ENCODE results near the gene NFKBIA.
"Not testable (repeated sequence)": the region's sequence is repeated elsewhere in the genome, so short reads cannot be mapped to it uniquely, and the experiment has no call there.

Gene NFKBIA

GRCh38 chr14:35378425-35379233, 25.9 kb downstream of the NFKBIA start:
- Histone ChIP-seq H3K36me3 (ENCODE audit: insufficient read depth) (no peaks in the 10 kb centered on the region), H3K4me3 (IDR thresholded peaks at IDR 0.05; ENCODE audit: insufficient read depth, low read depth, low read length) (no peak overlapping the region), H3K4me1 (ENCODE audit: low read depth, poor library complexity, severe bottlenecking) (no peaks in the 10 kb centered on the region), H3K9ac (no peak overlapping the region), H2AFZ (ENCODE audit: low read depth) (no peak overlapping the region), H3K79me2 (ENCODE audit: insufficient read depth, low read depth) (no peaks in the 10 kb centered on the region), H3K27ac (no peak overlapping the region), H4K20me1 (ENCODE audit: insufficient read depth) (no peaks in the 10 kb centered on the region), H3K27me3 (ENCODE audit: insufficient read depth, low read depth) (no peaks in the 10 kb centered on the region), H3K4me2 (no peak overlapping the region)
- no peak for TF ChIP-seq CTCF (conservative IDR thresholded peaks at IDR 0.05; ENCODE audit: low read depth, low read length)

GRCh38 chr14:35375558-35376025, 29.0 kb downstream of the NFKBIA start:
- Histone ChIP-seq H3K9ac (no peak overlapping the region), H3K4me3 (IDR thresholded peaks at IDR 0.05; ENCODE audit: insufficient read depth, low read depth, low read length) (no peak overlapping the region), H4K20me1 (ENCODE audit: insufficient read depth) (no peaks in the 10 kb centered on the region), H3K36me3 (ENCODE audit: insufficient read depth) (no peaks in the 10 kb centered on the region), H2AFZ (ENCODE audit: low read depth) (no peak overlapping the region), H3K27me3 (ENCODE audit: insufficient read depth, low read depth) (no peaks in the 10 kb centered on the region), H3K79me2 (ENCODE audit: insufficient read depth, low read depth) (no peaks in the 10 kb centered on the region), H3K4me1 (ENCODE audit: low read depth, poor library complexity, severe bottlenecking) (no peaks in the 10 kb centered on the region), H3K4me2 (no peak overlapping the region), H3K27ac (no peak overlapping the region)
- no peak for TF ChIP-seq CTCF (conservative IDR thresholded peaks at IDR 0.05; ENCODE audit: low read depth, low read length)

GRCh38 chr14:35374263-35374712, 30.3 kb downstream of the NFKBIA start:
- Histone ChIP-seq H3K36me3 (ENCODE audit: insufficient read depth) (no peaks in the 10 kb centered on the region), H3K4me2 (no peak overlapping the region), H4K20me1 (ENCODE audit: insufficient read depth) (no peaks in the 10 kb centered on the region), H3K27me3 (ENCODE audit: insufficient read depth, low read depth) (no peaks in the 10 kb centered on the region), H3K4me3 (IDR thresholded peaks at IDR 0.05; ENCODE audit: insufficient read depth, low read depth, low read length) (no peak overlapping the region), H3K79me2 (ENCODE audit: insufficient read depth, low read depth) (no peaks in the 10 kb centered on the region), H3K27ac (no peak overlapping the region), H3K9ac (no peak overlapping the region), H2AFZ (ENCODE audit: low read depth) (no peak overlapping the region), H3K4me1 (ENCODE audit: low read depth, poor library complexity, severe bottlenecking) (no peaks in the 10 kb centered on the region)
- TF ChIP-seq CTCF (conservative IDR thresholded peaks at IDR 0.05; ENCODE audit: low read depth, low read length), result no peak

GRCh38 chr14:35373208-35373607, 31.3 kb downstream of the NFKBIA start:
- H3K9ac ChIP-seq; H2AFZ ChIP-seq (ENCODE audit: low read depth); H4K20me1 ChIP-seq (ENCODE audit: insufficient read depth); H3K4me2 ChIP-seq; H3K27ac ChIP-seq; H3K4me3 ChIP-seq (IDR thresholded peaks at IDR 0.05; ENCODE audit: insufficient read depth, low read depth, low read length); H3K4me1 ChIP-seq (ENCODE audit: low read depth, poor library complexity, severe bottlenecking); H3K79me2 ChIP-seq (ENCODE audit: insufficient read depth, low read depth); H3K27me3 ChIP-seq (ENCODE audit: insufficient read depth, low read depth); H3K36me3 ChIP-seq (ENCODE audit: insufficient read depth): not testable (repeated sequence)

GRCh38 chr14:35370969-35371368, 33.6 kb downstream of the NFKBIA start:
- H4K20me1 ChIP-seq (ENCODE audit: insufficient read depth), result no peaks in the 10 kb centered on the region
- H3K9ac ChIP-seq, result no peak overlapping the region
- TF ChIP-seq CTCF (conservative IDR thresholded peaks at IDR 0.05; ENCODE audit: low read depth, low read length), result no peak
- no peaks in the 10 kb centered on the region for H3K27me3 ChIP-seq (ENCODE audit: insufficient read depth, low read depth)
- H2AFZ ChIP-seq (ENCODE audit: low read depth), result no peak overlapping the region
- H3K4me3 ChIP-seq (IDR thresholded peaks at IDR 0.05; ENCODE audit: insufficient read depth, low read depth, low read length), result no peak overlapping the region
- H3K79me2 ChIP-seq (ENCODE audit: insufficient read depth, low read depth), result no peaks in the 10 kb centered on the region
- no peak overlapping the region for H3K4me2 ChIP-seq
- peaks cover 23% of the 10 kb centered on the region for H3K4me1 ChIP-seq (ENCODE audit: low read depth, poor library complexity, severe bottlenecking)
- H3K27ac ChIP-seq, result no peak overlapping the region
- H3K36me3 ChIP-seq (ENCODE audit: insufficient read depth), result no peaks in the 10 kb centered on the region

All from KMS-11 (cell line).